Mucosa of descending colon (tissue), 3 donors: Measurements from ENCODE around the gene RIPOR1. TPM values are rescaled to one million over a fixed set of nuclear protein-coding genes. Genes with fewer than 3 reads are reported as not detected.

Source experiments
- ATAC-seq: fragments of 200-7000 bp; cut with Tn5 transposase; one replicate; pipeline ENCODE4 v1.9.1; 2020; ENCODE audit warnings: mild to moderate bottlenecking, moderate library complexity
- DNase-seq, 3 donors: peaks; one replicate each; pipeline ENCODE4 v3.0.0-alpha.2; 2020
- H3K36me3 ChIP-seq: fragments of 200-600 bp; one replicate; pipeline ENCODE4 v1.8.0; 2021; ENCODE audit warnings: low read depth, mild to moderate bottlenecking
- H3K4me1 ChIP-seq: fragments of 200-600 bp; one replicate; pipeline ENCODE4 v1.8.0; 2021; ENCODE audit warnings: low read depth, mild to moderate bottlenecking
- H3K4me3 ChIP-seq: fragments of 200-600 bp; one replicate; pipeline ENCODE4 v1.8.0; 2021; ENCODE audit warnings: mild to moderate bottlenecking
- H3K9me3 ChIP-seq: fragments of 200-600 bp; one replicate; pipeline ENCODE4 v1.8.0; 2021; ENCODE audit warnings: mild to moderate bottlenecking
- CTCF ChIP-seq: fragments of 200-600 bp; IDR thresholded peaks from one replicate; pipeline ENCODE4 v1.8.0; 2022; ENCODE audit warnings: antibody characterized with exemption, mild to moderate bottlenecking
- intact Hi-C, 2 donors: fragments of 100-400 bp; cut with DNase I in 1 of 2; cut with micrococcal nuclease in 1 of 2; formaldehyde crosslinking; loops; one replicate each; pipeline versions ENCODE4 v1.11.0 to v1.11.1; 2022; cut with DNase I, micrococcal nuclease
- total RNA-seq, 3 donors: library from RNA; stranded (reverse); fragmentation: NEBNext Ultra II Directional in 2 of 3; extraction: Animal tissue kit (Norgen Biotek cat#: 25700) in 2 of 3; gene quantifications; one replicate each; pipeline versions ENCODE4 v1.2.1 to v1.2.4, GENCODE V29; 2021 to 2023
- donor health status: DM: no; HTN: no; CAD: no; lungs with moderate emphysema.
- donor health status: DM: no; HTN: no; CAD: no.
- donor health status: DM: no; HTN: yes; CAD: no.

Gene RIPOR1
- total RNA-seq, 3 donors from 2014 or later, result 10.9 to 74.7 (median 20.5) TPM

GRCh38 chr16:67516296-67517154 is 12.1 kb upstream of the RIPOR1 start:
- ATAC-seq (no peak), DNase-seq (no peak)
- H3K36me3 ChIP-seq, result no peaks in the 10 kb centered on the region
- no peak for TF ChIP-seq CTCF
- intact Hi-C loops, result no loop called here
- H3K4me3 ChIP-seq, result no peak overlapping the region
- H3K4me1 ChIP-seq, result peaks cover 5% of the 10 kb centered on the region
- H3K9me3 ChIP-seq, result no peaks in the 10 kb centered on the region

DNA sequence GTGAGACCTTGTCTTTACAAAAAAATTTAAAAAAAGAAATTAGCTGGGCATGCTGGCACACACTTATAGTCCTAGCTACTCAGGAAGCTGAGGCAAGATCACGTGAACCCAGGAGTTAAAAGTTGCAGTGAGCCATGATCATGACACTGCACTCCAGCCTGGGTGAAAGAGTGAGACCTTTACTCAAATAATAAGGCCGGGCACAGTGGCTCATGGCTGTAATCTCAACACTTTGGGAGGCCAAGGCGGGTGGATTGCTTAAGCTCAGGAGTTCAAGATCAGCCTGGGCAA is 11.5 kb upstream of the RIPOR1 start:
- Histone ChIP-seq H3K9me3 (no peaks in the 10 kb centered on the region), H3K4me1 (peaks cover 5% of the 10 kb centered on the region), H3K36me3 (no peaks in the 10 kb centered on the region), H3K4me3 (no peak overlapping the region)
- no peak for TF ChIP-seq CTCF
- no peak for ATAC-seq
- no peak for DNase-seq
- intact Hi-C loops, result no loop called here

DNA sequence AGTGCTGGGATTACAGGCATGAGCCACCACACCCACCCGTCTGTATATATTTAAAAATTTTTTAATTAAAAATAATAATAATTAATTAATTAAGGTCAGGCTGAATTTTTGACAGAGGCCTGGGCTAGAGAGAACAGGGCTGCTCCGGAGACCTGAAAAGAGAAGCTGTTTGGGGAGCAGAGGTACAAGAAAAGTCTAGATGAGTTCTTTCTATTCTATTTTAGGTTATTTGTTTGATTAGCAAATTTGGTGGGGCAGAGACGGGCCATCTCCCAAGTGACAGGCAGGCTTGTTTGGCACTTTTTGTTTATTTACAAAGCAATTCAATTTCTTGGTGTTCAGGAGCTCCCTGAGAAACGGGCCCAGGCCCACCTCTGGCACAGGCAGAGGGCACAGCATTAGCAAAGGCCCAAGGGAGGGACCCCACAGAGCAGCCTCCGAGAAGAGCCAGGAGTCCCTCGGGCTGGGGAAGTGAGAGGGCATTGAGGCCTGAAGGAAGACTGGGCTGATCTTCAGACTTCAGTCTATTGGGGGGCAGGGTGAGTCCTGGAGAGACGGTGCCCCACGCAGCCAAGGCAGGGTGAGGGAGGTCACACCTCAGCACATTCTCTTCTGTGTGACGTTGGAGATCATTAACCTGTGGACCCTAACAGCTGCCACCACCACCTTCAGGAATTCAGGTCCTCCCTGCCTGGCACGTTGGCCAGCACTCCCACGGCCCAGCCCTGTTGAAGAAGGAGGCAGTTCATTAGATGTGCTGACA is 10.8 kb upstream of the RIPOR1 start:
- no peak for TF ChIP-seq CTCF
- Histone ChIP-seq H3K9me3 (no peaks in the 10 kb centered on the region), H3K4me1 (peaks cover 5% of the 10 kb centered on the region), H3K36me3 (no peaks in the 10 kb centered on the region), H3K4me3 (no peak overlapping the region)
- intact Hi-C loops, result no loop called here
- peak in 1 of 3 donors; percentile 61 for DNase-seq
- ATAC-seq, result no peak

- Histone ChIP-seq H3K4me3 (no peak overlapping the region), H3K4me1 (peaks cover 5% of the 10 kb centered on the region), H3K36me3 (no peaks in the 10 kb centered on the region), H3K9me3 (no peaks in the 10 kb centered on the region)
- intact Hi-C loops, result no loop called here
- no peak for ATAC-seq
- TF ChIP-seq CTCF, result no peak
- DNase-seq, result no peak
Measured at GRCh38 chr16:67518676-67519075, 10.0 kb upstream of the RIPOR1 start.

- Histone ChIP-seq H3K4me3 (no peak overlapping the region), H3K36me3 (no peaks in the 10 kb centered on the region), H3K4me1 (peaks cover 1% of the 10 kb centered on the region), H3K9me3 (no peaks in the 10 kb centered on the region)
- TF ChIP-seq CTCF, result no peak
- intact Hi-C loops, result no loop called here
- no peak for DNase-seq
- no peak for ATAC-seq
Measured at GRCh38 chr16:67519242-67519641, 9.4 kb upstream of the RIPOR1 start.
